GM19455 (cell line): ENCODE data around the gene NIPBL.
"Not testable (repeated sequence)": the region's sequence is repeated elsewhere in the genome, so short reads cannot be mapped to it uniquely, and the experiment has no call there.

Source experiments
- ATAC-seq: cut with Tn5 transposase; IDR thresholded peaks from one replicate; pipeline ENCODE4 v1.9.1; 2021; ENCODE audit not compliant: unreplicated experiment

NIPBL gene

GRCh38 chr5:36876299-36876964 lies at the start of gene NIPBL:
Gene NIPBL, plus strand, starts transcription at chr5:36876769. Its CDS starts 76,928 bp downstream, at chr5:36953697.
- ATAC-seq, result peak; percentile 61

- no peak for ATAC-seq
Measured at GRCh38 chr5:36832274-36832673, 44.3 kb upstream of the NIPBL start.

GRCh38 chr5:36836831-36837230 lies 39.7 kb upstream of the NIPBL start:
- no peak for ATAC-seq

- no peak for ATAC-seq
Measured at GRCh38 chr5:36839489-36840476, 36.8 kb upstream of the NIPBL start.

GRCh38 chr5:36841677-36842076 lies 34.9 kb upstream of the NIPBL start:
- no peak for ATAC-seq

GRCh38 chr5:36842087-36842486 lies 34.5 kb upstream of the NIPBL start:
- no peak for ATAC-seq

- no peak for ATAC-seq
Measured at GRCh38 chr5:36844305-36844704, 32.3 kb upstream of the NIPBL start.

GRCh38 chr5:36848545-36848944 lies 28.0 kb upstream of the NIPBL start:
- not testable (repeated sequence) for ATAC-seq

- ATAC-seq, result not testable (repeated sequence)
Measured at GRCh38 chr5:36852903-36853302, 23.7 kb upstream of the NIPBL start.

- ATAC-seq, result no peak
Measured at GRCh38 chr5:36854402-36855140, 22.0 kb upstream of the NIPBL start.

- no peak for ATAC-seq
Measured at GRCh38 chr5:36855141-36855495, 21.5 kb upstream of the NIPBL start.

GRCh38 chr5:36861871-36862270 lies 14.7 kb upstream of the NIPBL start:
- ATAC-seq, result no peak

- peak; percentile 74 for ATAC-seq
Measured at GRCh38 chr5:36870399-36871040, 6.0 kb upstream of the NIPBL start.

GRCh38 chr5:36874465-36874864 lies 2.1 kb upstream of the NIPBL start:
- ATAC-seq, result no peak

GRCh38 chr5:36875051-36875789 lies 1.3 kb upstream of the NIPBL start:
- peak; percentile 24 for ATAC-seq

GRCh38 chr5:36875790-36876298 lies 725 bp upstream of the NIPBL start:
- ATAC-seq, result peak; percentile 60

- ATAC-seq, result peak; percentile 18
Measured at GRCh38 chr5:36876965-36877666, 547 bp downstream of the NIPBL start.

- ATAC-seq, result no peak
Measured at GRCh38 chr5:36877667-36878391, 1.3 kb downstream of the NIPBL start.
